ENCODE measurements around the gene MAP3K6. TPM values are rescaled to one million over a fixed set of nuclear protein-coding genes. Genes with fewer than 3 reads are reported as not detected.

MAP3K6 gene
- total and polyA plus RNA-seq, 3 experiments from 2014 or later, result 6.0 to 7.1 (median 6.9) TPM

DNA sequence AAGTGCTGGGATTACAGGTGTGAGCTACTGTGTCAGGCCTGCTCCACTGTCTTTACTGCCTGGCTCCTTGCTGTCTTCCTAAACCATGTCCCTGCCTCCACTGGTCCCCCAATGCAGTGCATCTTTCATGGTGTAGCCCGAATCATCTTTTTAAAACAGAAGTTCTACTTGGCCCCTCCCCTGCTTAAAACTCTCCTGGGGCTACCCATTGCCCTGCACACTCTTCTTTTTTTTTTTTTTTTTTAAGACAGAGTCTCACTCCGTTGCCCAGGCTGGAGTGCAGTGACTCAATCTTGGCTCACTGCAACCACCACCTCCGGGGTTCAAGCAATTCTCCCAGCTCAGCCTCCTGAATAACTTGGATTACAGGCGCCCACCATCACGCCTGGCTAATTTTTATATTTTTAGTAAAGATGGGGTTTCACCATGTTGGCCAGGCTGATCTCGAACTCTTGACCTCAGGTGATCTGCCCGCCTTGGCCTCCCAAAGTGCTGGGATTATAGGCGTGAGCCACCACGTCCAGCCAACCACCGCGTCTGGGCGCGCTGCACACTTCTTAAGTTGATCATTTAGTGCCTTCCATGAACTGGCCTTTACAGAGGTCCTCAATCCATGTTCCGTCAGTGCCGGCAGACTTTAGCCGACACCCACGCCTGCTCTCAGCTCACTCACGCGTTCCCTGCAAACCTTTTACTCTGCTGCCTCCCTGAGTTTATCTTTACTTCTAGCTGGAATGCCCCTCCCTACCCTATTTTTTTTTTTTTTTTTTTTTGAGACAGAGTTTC is 5.5 kb upstream of the MAP3K6 start:
- no peaks in the 10 kb centered on the region for H3K36me3 Mint-ChIP-seq
- ChIA-PET POLR2A (no interaction called here), CTCF (interaction anchor here (1.0 to 8.4 kb wide), 3 partner anchors 15 to 71 kb away, joined by 4 to 77 read pairs (median 4); no protein-coding TSS in a partner anchor)
- DNase-seq, result no peak
- Histone ChIP-seq H3K9me3 (ENCODE audit: low read length) (no peaks in the 10 kb centered on the region), H3K4me3 (ENCODE audit: low read length) (no peak overlapping the region), H3K27ac (ENCODE audit: low read depth, low read length) (no peak overlapping the region), H3K36me3 (ENCODE audit: insufficient read depth, low read length) (no peaks in the 10 kb centered on the region), H3K4me1 (ENCODE audit: insufficient read depth, low read length) (no peaks in the 10 kb centered on the region), H3K27me3 (ENCODE audit: insufficient read depth, low read length, poor library complexity, severe bottlenecking) (no peaks in the 10 kb centered on the region)
- no peak overlapping the region for H3K27ac Mint-ChIP-seq
- no peak overlapping the region for H3K4me3 Mint-ChIP-seq
- H3K4me1 Mint-ChIP-seq, result no peaks in the 10 kb centered on the region
- H3K27me3 Mint-ChIP-seq, result peaks cover 2 to 3% of the 10 kb centered on the region in 2 donors
- H3K9me3 Mint-ChIP-seq, result no peaks in the 10 kb centered on the region

DNA sequence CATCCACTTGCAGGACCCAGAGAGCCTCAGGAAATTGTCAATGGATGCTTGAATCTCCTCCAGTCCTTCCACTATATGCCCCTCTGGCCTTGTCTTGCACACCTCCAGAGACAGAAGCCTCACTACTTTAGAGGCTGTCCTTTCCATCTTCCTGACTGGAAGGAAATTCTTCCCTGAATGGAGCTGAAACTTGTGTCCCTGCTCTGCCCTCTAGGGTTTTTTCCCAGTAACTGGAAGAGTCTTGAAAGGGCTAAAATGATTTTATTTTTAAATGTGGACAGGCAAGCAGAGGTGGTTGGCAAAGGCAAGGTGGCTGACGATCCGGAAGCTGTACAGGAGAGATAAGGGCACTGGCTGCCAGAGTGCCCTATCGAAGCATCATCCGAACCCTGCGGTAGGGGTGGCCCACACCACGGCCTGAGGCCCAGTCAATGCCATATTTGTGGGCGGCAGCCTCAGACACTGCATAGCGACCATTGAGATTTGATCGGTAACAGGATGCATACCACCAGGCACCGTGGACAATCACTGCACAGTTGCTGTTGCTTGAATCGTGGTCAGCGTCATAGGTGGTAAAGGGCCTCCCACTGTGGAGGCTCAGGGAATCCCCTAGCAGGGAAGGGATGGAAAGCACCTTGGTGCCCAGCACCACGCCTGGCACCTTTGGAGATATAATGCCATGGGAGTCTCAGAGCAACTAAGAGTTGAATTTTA is 2.3 kb upstream of the MAP3K6 start:
- H3K27ac Mint-ChIP-seq, result no peak overlapping the region
- H3K36me3 Mint-ChIP-seq, result no peaks in the 10 kb centered on the region
- H3K36me3 ChIP-seq (ENCODE audit: insufficient read depth, low read length), result no peaks in the 10 kb centered on the region
- peaks cover 19% of the 10 kb centered on the region for H3K4me1 ChIP-seq (ENCODE audit: insufficient read depth, low read length)
- no peaks in the 10 kb centered on the region for H3K27me3 Mint-ChIP-seq
- H3K4me3 ChIP-seq (ENCODE audit: low read length), result no peak overlapping the region
- no peaks in the 10 kb centered on the region for H3K27me3 ChIP-seq (ENCODE audit: insufficient read depth, low read length, poor library complexity, severe bottlenecking)
- H3K27ac ChIP-seq (ENCODE audit: low read depth, low read length), result no peak overlapping the region
- CTCF ChIA-PET, result interaction anchor here (1.0 to 8.4 kb wide), 5 partner anchors 12 to 68 kb away, joined by 3 to 77 read pairs (median 5); no protein-coding TSS in a partner anchor
- H3K4me3 Mint-ChIP-seq, result no peak overlapping the region
- H3K9me3 ChIP-seq (ENCODE audit: low read length), result no peaks in the 10 kb centered on the region
- H3K9me3 Mint-ChIP-seq, result no peaks in the 10 kb centered on the region
- DNase-seq, result no peak
- peaks cover 14 to 22% (median 16%) of the 10 kb centered on the region in 3 donors for H3K4me1 Mint-ChIP-seq
- POLR2A ChIA-PET, result no interaction called here

GRCh38 chr1:27367160-27367650 is 444 bp upstream of the MAP3K6 start:
- Histone ChIP-seq H3K4me3 (ENCODE audit: low read length) (no peak overlapping the region), H3K36me3 (ENCODE audit: insufficient read depth, low read length) (no peaks in the 10 kb centered on the region), H3K27ac (ENCODE audit: low read depth, low read length) (peak overlapping the region; percentile 80), H3K9me3 (ENCODE audit: low read length) (no peaks in the 10 kb centered on the region), H3K27me3 (ENCODE audit: insufficient read depth, low read length, poor library complexity, severe bottlenecking) (no peaks in the 10 kb centered on the region), H3K4me1 (ENCODE audit: insufficient read depth, low read length) (peaks cover 19% of the 10 kb centered on the region)
- H3K4me1 Mint-ChIP-seq, result peaks cover 16 to 22% (median 19%) of the 10 kb centered on the region in 3 donors
- ChIA-PET POLR2A (interaction anchor here (1.7 kb wide), 1 partner anchor 18 kb away, joined by 4 read pairs; no protein-coding TSS in a partner anchor), CTCF (interaction anchor here (0.9 to 8.4 kb wide), 15 partner anchors 10 to 239 kb away, joined by 3 to 77 read pairs (median 5); partner anchors contain the start of genes CD164L2 and SYTL1)
- no peaks in the 10 kb centered on the region for H3K27me3 Mint-ChIP-seq
- peak overlapping the region in 4 of 8 donors; percentile 41 to 56 (median 51) for H3K27ac Mint-ChIP-seq
- no peaks in the 10 kb centered on the region for H3K36me3 Mint-ChIP-seq
- H3K4me3 Mint-ChIP-seq, result peak overlapping the region; percentile 43 to 85 (median 74)
- no peaks in the 10 kb centered on the region for H3K9me3 Mint-ChIP-seq
- no peak for DNase-seq

GRCh38 chr1:27366113-27366410 is 699 bp downstream of the MAP3K6 start:
- H3K27ac Mint-ChIP-seq, result peak overlapping the region in 6 of 8 donors; percentile 37 to 93 (median 80)
- no peaks in the 10 kb centered on the region for H3K27me3 Mint-ChIP-seq
- peak overlapping the region; percentile 85 to 95 (median 87) for H3K4me3 Mint-ChIP-seq
- Histone ChIP-seq H3K27me3 (ENCODE audit: insufficient read depth, low read length, poor library complexity, severe bottlenecking) (no peaks in the 10 kb centered on the region), H3K36me3 (ENCODE audit: insufficient read depth, low read length) (no peaks in the 10 kb centered on the region), H3K4me1 (ENCODE audit: insufficient read depth, low read length) (peaks cover 19% of the 10 kb centered on the region), H3K4me3 (ENCODE audit: low read length) (peak overlapping the region; percentile 62), H3K9me3 (ENCODE audit: low read length) (no peaks in the 10 kb centered on the region), H3K27ac (ENCODE audit: low read depth, low read length) (peak overlapping the region; percentile 47)
- ChIA-PET CTCF (interaction anchor here (0.6 to 8.4 kb wide), 19 partner anchors 9 to 303 kb away, joined by 3 to 77 read pairs (median 5); partner anchors contain the start of genes CD164L2, FCN3 and SYTL1), POLR2A (interaction anchor here (0.7 to 2.0 kb wide), 7 partner anchors 10 to 33 kb away, joined by 3 to 16 read pairs (median 4); partner anchors contain the start of gene SYTL1)
- H3K4me1 Mint-ChIP-seq, result peaks cover 16 to 22% (median 22%) of the 10 kb centered on the region in 3 donors
- no peaks in the 10 kb centered on the region for H3K36me3 Mint-ChIP-seq
- DNase-seq, result peak; percentile 54 to 79 (median 55)
- H3K9me3 Mint-ChIP-seq, result no peaks in the 10 kb centered on the region

GRCh38 chr1:27365372-27366112 is 1.2 kb downstream of the MAP3K6 start:
- Histone ChIP-seq H3K27ac (ENCODE audit: low read depth, low read length) (peak overlapping the region; percentile 47), H3K9me3 (ENCODE audit: low read length) (no peaks in the 10 kb centered on the region), H3K4me3 (ENCODE audit: low read length) (peak overlapping the region; percentile 62), H3K27me3 (ENCODE audit: insufficient read depth, low read length, poor library complexity, severe bottlenecking) (no peaks in the 10 kb centered on the region), H3K4me1 (ENCODE audit: insufficient read depth, low read length) (peaks cover 19% of the 10 kb centered on the region), H3K36me3 (ENCODE audit: insufficient read depth, low read length) (no peaks in the 10 kb centered on the region)
- H3K27ac Mint-ChIP-seq, result peak overlapping the region in 7 of 8 donors; percentile 51 to 93 (median 78)
- H3K4me1 Mint-ChIP-seq, result peaks cover 16 to 23% (median 22%) of the 10 kb centered on the region in 3 donors
- DNase-seq, result peak; percentile 63 to 83 (median 72)
- peak overlapping the region; percentile 85 to 95 (median 87) for H3K4me3 Mint-ChIP-seq
- ChIA-PET CTCF (interaction anchor here (0.6 to 8.4 kb wide), 19 partner anchors 8 to 304 kb away, joined by 3 to 77 read pairs (median 5); partner anchors contain the start of genes CD164L2, FCN3 and SYTL1), POLR2A (interaction anchor here (0.5 to 2.0 kb wide), 8 partner anchors 9 to 47 kb away, joined by 3 to 16 read pairs (median 4); partner anchors contain the start of gene SYTL1)
- H3K36me3 Mint-ChIP-seq, result no peaks in the 10 kb centered on the region
- no peaks in the 10 kb centered on the region for H3K27me3 Mint-ChIP-seq
- no peaks in the 10 kb centered on the region for H3K9me3 Mint-ChIP-seq

GRCh38 chr1:27364696-27365371 is 1.9 kb downstream of the MAP3K6 start:
- H3K36me3 Mint-ChIP-seq, result no peaks in the 10 kb centered on the region
- H3K4me1 Mint-ChIP-seq, result peaks cover 22 to 30% (median 26%) of the 10 kb centered on the region in 3 donors
- H3K27ac Mint-ChIP-seq, result peak overlapping the region in 5 of 8 donors; percentile 51 to 81 (median 71)

More at GRCh38 chr1:27364696-27365371, 1.9 kb downstream of the MAP3K6 start:
- no peak for DNase-seq
- H3K27me3 Mint-ChIP-seq, result no peaks in the 10 kb centered on the region
- Histone ChIP-seq H3K4me1 (ENCODE audit: insufficient read depth, low read length) (peaks cover 22% of the 10 kb centered on the region), H3K27ac (ENCODE audit: low read depth, low read length) (peak overlapping the region; percentile 5), H3K27me3 (ENCODE audit: insufficient read depth, low read length, poor library complexity, severe bottlenecking) (no peaks in the 10 kb centered on the region), H3K4me3 (ENCODE audit: low read length) (peak overlapping the region; percentile 62), H3K36me3 (ENCODE audit: insufficient read depth, low read length) (no peaks in the 10 kb centered on the region), H3K9me3 (ENCODE audit: low read length) (no peaks in the 10 kb centered on the region)
- CTCF ChIA-PET, result interaction anchor here (1.0 to 8.4 kb wide), 10 partner anchors 8 to 305 kb away, joined by 3 to 77 read pairs (median 8); partner anchors contain the start of genes FCN3 and SYTL1
- peak overlapping the region; percentile 85 to 95 (median 87) for H3K4me3 Mint-ChIP-seq
- no peaks in the 10 kb centered on the region for H3K9me3 Mint-ChIP-seq
- POLR2A ChIA-PET, result interaction anchor here (0.5 to 2.0 kb wide), 4 partner anchors 8 to 46 kb away, joined by 3 to 16 read pairs (median 7); partner anchors contain the start of gene SYTL1
